Measurements from ENCODE around the gene RALB.

Gene RALB

DNA sequence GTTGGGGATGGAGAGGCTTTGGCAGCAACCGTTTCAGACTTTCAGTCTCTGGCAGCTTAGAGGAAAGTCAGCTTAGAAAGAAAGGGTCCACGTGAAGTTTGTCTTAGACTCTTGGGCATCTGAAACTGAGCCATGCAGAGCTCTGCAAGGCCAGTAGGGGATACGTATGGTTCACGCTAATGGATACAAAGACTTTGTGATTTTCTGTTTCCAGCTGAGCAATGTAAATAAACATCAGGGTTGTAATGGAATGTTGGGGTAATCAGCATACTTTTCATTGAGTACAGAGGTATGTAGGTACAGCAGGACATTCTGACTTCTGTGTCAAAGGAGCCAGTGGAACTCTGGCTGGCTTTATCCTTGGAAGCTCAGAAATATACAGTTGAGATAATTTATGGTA lies 31.0 kb downstream of the RALB start:
- Histone ChIP-seq H3K4me2 (ENCODE audit: low read depth, low read length) (no peak overlapping the region), H3K36me3 (replicated peaks; ENCODE audit: insufficient read depth, low read length) (no peaks in the 10 kb centered on the region; the same call in 1 of the 2 replicates), H3K79me2 (ENCODE audit: low read length) (no peaks in the 10 kb centered on the region), H2AFZ (ENCODE audit: low read length) (no peak overlapping the region), H3K4me1 (ENCODE audit: low read length) (no peaks in the 10 kb centered on the region), H3K27me3 (replicated peaks; ENCODE audit: insufficient read depth, low read length) (no peaks in the 10 kb centered on the region), H3K9me2 (replicated peaks; ENCODE audit: insufficient read depth, low read length) (no peaks in the 10 kb centered on the region), H3K9me3 (replicated peaks; ENCODE audit: insufficient read depth, low read length) (no peaks in the 10 kb centered on the region), H4K20me1 (ENCODE audit: insufficient read depth, low read length) (no peaks in the 10 kb centered on the region), H3F3A (ENCODE audit: insufficient read depth, low read length) (no peaks in the 10 kb centered on the region), H3K4me3 (ENCODE audit: low read length) (no peak overlapping the region), H3K27ac (ENCODE audit: low read length) (no peak overlapping the region), H3K9ac (ENCODE audit: low read length) (no peak overlapping the region)
- no peak for DNase-seq
- TF ChIP-seq EZH2phosphoT487 (IDR thresholded peaks at IDR 0.05; ENCODE audit: low read length) (no peak), EZH2 (optimal IDR thresholded peaks at IDR 0.05; ENCODE audit: low read depth, low read length) (no peak)
- TF ChIP-seq, protein P1, sequence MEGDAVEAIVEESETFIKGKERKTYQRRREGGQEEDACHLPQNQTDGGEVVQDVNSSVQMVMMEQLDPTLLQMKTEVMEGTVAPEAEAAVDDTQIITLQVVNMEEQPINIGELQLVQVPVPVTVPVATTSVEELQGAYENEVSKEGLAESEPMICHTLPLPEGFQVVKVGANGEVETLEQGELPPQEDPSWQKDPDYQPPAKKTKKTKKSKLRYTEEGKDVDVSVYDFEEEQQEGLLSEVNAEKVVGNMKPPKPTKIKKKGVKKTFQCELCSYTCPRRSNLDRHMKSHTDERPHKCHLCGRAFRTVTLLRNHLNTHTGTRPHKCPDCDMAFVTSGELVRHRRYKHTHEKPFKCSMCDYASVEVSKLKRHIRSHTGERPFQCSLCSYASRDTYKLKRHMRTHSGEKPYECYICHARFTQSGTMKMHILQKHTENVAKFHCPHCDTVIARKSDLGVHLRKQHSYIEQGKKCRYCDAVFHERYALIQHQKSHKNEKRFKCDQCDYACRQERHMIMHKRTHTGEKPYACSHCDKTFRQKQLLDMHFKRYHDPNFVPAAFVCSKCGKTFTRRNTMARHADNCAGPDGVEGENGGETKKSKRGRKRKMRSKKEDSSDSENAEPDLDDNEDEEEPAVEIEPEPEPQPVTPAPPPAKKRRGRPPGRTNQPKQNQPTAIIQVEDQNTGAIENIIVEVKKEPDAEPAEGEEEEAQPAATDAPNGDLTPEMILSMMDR (IDR thresholded peaks at IDR 0.05; ENCODE audit: low read length) = no peak

DNA sequence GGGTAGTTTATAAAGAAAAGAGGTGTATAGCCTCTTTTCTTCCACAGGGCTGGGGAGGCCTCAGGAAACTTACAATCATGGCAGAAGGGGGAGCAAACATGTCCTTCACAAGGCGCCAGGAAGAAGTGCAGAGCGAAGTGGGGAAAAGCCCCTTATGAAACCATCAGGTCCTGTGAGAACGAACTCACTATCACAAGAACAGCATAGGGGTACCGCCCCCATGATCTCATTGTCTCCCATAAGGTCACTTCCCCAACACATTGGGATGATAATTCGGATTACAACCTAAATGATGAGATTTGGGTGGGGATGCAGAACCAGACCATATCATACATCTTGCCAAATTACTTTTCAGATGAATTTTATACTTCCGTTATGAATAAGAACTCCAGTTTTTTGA lies 32.4 kb downstream of the RALB start:
- Histone ChIP-seq H3K9me2 (replicated peaks; ENCODE audit: insufficient read depth, low read length) (no peaks in the 10 kb centered on the region), H3K9ac (ENCODE audit: low read length) (no peak overlapping the region), H2AFZ (ENCODE audit: low read length) (no peak overlapping the region), H3K4me2 (ENCODE audit: low read depth, low read length) (no peak overlapping the region), H4K20me1 (ENCODE audit: insufficient read depth, low read length) (no peaks in the 10 kb centered on the region), H3K27ac (ENCODE audit: low read length) (no peak overlapping the region), H3K27me3 (replicated peaks; ENCODE audit: insufficient read depth, low read length) (no peaks in the 10 kb centered on the region), H3K4me1 (ENCODE audit: low read length) (no peaks in the 10 kb centered on the region), H3K79me2 (ENCODE audit: low read length) (no peaks in the 10 kb centered on the region), H3K9me3 (replicated peaks; ENCODE audit: insufficient read depth, low read length) (no peaks in the 10 kb centered on the region), H3K36me3 (replicated peaks; ENCODE audit: insufficient read depth, low read length) (no peaks in the 10 kb centered on the region), H3K4me3 (ENCODE audit: low read length) (no peak overlapping the region), H3F3A (ENCODE audit: insufficient read depth, low read length) (no peaks in the 10 kb centered on the region)
- DNase-seq = no peak
- TF ChIP-seq, protein P1 (IDR thresholded peaks at IDR 0.05; ENCODE audit: low read length) = no peak
- no peak for TF ChIP-seq EZH2phosphoT487 (IDR thresholded peaks at IDR 0.05; ENCODE audit: low read length)
- TF ChIP-seq EZH2 (optimal IDR thresholded peaks at IDR 0.05; ENCODE audit: low read depth, low read length) = no peak

DNA sequence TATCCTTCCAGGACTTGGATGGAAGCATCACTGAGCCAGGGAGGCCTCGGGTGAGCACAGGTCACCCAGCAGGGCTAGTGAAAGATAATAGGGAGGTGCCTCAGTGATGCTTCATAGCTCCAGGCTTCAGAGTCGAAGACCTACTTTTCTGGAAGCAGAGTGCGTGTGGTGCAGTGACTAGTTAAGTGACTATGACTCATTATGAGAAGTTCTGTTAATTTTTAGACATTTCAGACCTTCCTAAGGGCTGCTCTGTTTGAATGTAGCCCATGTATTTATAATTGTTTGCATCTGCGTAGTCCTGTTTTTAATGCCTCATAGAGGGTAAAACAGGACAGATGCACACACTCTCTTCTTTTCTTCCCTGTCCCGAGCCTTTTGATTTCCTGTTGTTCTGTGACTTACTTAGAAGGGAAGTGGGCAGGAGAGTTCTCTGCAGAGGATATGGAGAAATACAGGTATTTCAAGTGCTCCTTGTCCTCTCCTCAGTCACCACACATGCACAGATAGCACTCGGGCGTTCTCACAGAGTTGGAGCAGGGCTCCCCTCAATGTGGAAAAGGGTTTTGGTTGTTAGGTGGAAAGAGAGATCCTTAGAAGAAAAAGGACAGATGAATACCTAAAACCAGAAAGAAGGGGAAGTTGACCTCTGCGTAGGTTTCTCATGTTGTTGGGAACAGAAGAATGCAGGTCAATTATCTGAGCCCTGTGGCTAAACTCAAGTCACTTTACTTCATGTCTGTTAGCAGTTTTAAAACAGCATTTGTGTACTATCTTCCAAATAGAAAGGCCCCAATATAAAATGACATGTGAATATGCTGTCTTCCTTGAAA lies 34.7 kb downstream of the RALB start:
- no peaks in the 10 kb centered on the region for H3K27me3 ChIP-seq (replicated peaks; ENCODE audit: insufficient read depth, low read length)
- no peak overlapping the region for H3K4me3 ChIP-seq (ENCODE audit: low read length)
- H3K9ac ChIP-seq (ENCODE audit: low read length) = no peak overlapping the region
- no peaks in the 10 kb centered on the region for H3K9me3 ChIP-seq (replicated peaks; ENCODE audit: insufficient read depth, low read length)
- H3K4me2 ChIP-seq (ENCODE audit: low read depth, low read length) = no peak overlapping the region
- no peaks in the 10 kb centered on the region for H3K36me3 ChIP-seq (replicated peaks; ENCODE audit: insufficient read depth, low read length)
- no peak overlapping the region for H2AFZ ChIP-seq (ENCODE audit: low read length)
- TF ChIP-seq EZH2phosphoT487 (IDR thresholded peaks at IDR 0.05; ENCODE audit: low read length) (no peak), EZH2 (optimal IDR thresholded peaks at IDR 0.05; ENCODE audit: low read depth, low read length) (no peak)
- TF ChIP-seq, protein P1 (IDR thresholded peaks at IDR 0.05; ENCODE audit: low read length) = no peak
- no peaks in the 10 kb centered on the region for H3K4me1 ChIP-seq (ENCODE audit: low read length)
- no peaks in the 10 kb centered on the region for H4K20me1 ChIP-seq (ENCODE audit: insufficient read depth, low read length)
- DNase-seq = no peak
- no peaks in the 10 kb centered on the region for H3K79me2 ChIP-seq (ENCODE audit: low read length)
- H3F3A ChIP-seq (ENCODE audit: insufficient read depth, low read length) = no peaks in the 10 kb centered on the region
- H3K9me2 ChIP-seq (replicated peaks; ENCODE audit: insufficient read depth, low read length) = no peaks in the 10 kb centered on the region
- no peak overlapping the region for H3K27ac ChIP-seq (ENCODE audit: low read length)
